Neural cell (in vitro differentiated cells): Measurements from ENCODE around the gene LRIG1. TPM values are rescaled to one million over a fixed set of nuclear protein-coding genes. Genes with fewer than 3 reads are reported as not detected.

Experiments used
- H2AFZ ChIP-seq: fragments of 200-600, 300-800 bp; sonication (generic), shearing (Covaris generic); 2 replicates; pipeline ENCODE4 v1.6.0; 2014; ENCODE audit warnings: low read depth, mild to moderate bottlenecking, antibody characterized with exemption, low read length, moderate library complexity
- H3F3A ChIP-seq: fragments of 200-600 bp; shearing (Covaris generic); 2 replicates; pipeline ENCODE4 v1.6.1; 2016; ENCODE audit warnings: mild to moderate bottlenecking, moderate library complexity, mixed read lengths, antibody characterized with exemption, low read length; ENCODE audit not compliant: insufficient read depth, poor library complexity, severe bottlenecking
- H3K27ac ChIP-seq: fragments of 200-600, 300-800 bp; sonication (generic), shearing (Covaris generic); 2 replicates; pipeline ENCODE4 v1.5.1; 2014; ENCODE audit warnings: mild to moderate bottlenecking, low read length, moderate library complexity
- H3K27me3 ChIP-seq: fragments of 300-800, 200-600 bp; sonication (generic), shearing (Covaris generic); 2 replicates; pipeline ENCODE4 v1.6.0; 2014; ENCODE audit warnings: mild to moderate bottlenecking, low read depth, low read length, moderate library complexity; ENCODE audit not compliant: insufficient read depth
- H3K36me3 ChIP-seq: fragments of 300-800, 200-600 bp; sonication (generic), shearing (Covaris generic); 2 replicates; pipeline ENCODE4 v1.5.1; 2014; ENCODE audit warnings: mild to moderate bottlenecking, antibody characterized with exemption, low read length, moderate library complexity; ENCODE audit not compliant: insufficient read depth
- H3K4me2 ChIP-seq: fragments of 300-800, 200-600 bp; sonication (generic), shearing (Covaris generic); 2 replicates; pipeline ENCODE4 v1.6.0; 2014; ENCODE audit warnings: mild to moderate bottlenecking, low read length
- H3K4me3 ChIP-seq: fragments of 300-800, 200-600 bp; sonication (generic), shearing (Covaris generic); 2 replicates; pipeline ENCODE4 v1.5.1; 2014; ENCODE audit warnings: mild to moderate bottlenecking, low read length, moderate library complexity
- H3K79me2 ChIP-seq: fragments of 200-600 bp; shearing (Covaris generic); replicated peaks from 2 replicates; pipeline ENCODE4 v1.6.0; 2014; ENCODE audit warnings: mild to moderate bottlenecking, low read length, moderate library complexity; ENCODE audit not compliant: insufficient read depth
- H3K9ac ChIP-seq: fragments of 300-800, 200-600 bp; sonication (generic), shearing (Covaris generic); 2 replicates; pipeline ENCODE4 v1.6.1; 2016; ENCODE audit warnings: mild to moderate bottlenecking, low read length, mixed read lengths
- H3K9me2 ChIP-seq: fragments of 200-600 bp; shearing (Covaris generic); 2 replicates; pipeline ENCODE4 v1.6.1; 2016; ENCODE audit warnings: mild to moderate bottlenecking, low read length, mixed read lengths; ENCODE audit not compliant: insufficient read depth
- H3K9me3 ChIP-seq: fragments of 200-600, 300-800 bp; sonication (generic), shearing (Covaris generic); 2 replicates; pipeline ENCODE4 v1.6.1; 2016; ENCODE audit warnings: mild to moderate bottlenecking, mixed run types, low read length, moderate library complexity, mixed read lengths
- H4K20me1 ChIP-seq: fragments of 200-600 bp; shearing (Covaris generic); 2 replicates; pipeline ENCODE4 v1.6.1; 2016; ENCODE audit warnings: mild to moderate bottlenecking, mixed run types; ENCODE audit not compliant: insufficient read depth
- EP300 ChIP-seq: fragments of 450-650 bp; conservative IDR thresholded peaks from 2 replicates; pipeline ENCODE4 v1.6.1; 2014; ENCODE audit warnings: antibody characterized with exemption, mild to moderate bottlenecking, moderate library complexity; ENCODE audit not compliant: poor library complexity, severe bottlenecking
- EZH2 ChIP-seq: fragments of 200-600, 300-800 bp; shearing (Covaris generic), sonication (generic); IDR thresholded peaks from 2 replicates; pipeline ENCODE4 v1.6.1; 2014; ENCODE audit warnings: antibody characterized with exemption, low read length, borderline replicate concordance, mild to moderate bottlenecking; ENCODE audit not compliant: insufficient read depth, poor library complexity, severe bottlenecking
- MXI1 ChIP-seq: fragments of 450-650 bp; conservative IDR thresholded peaks from 2 replicates; pipeline ENCODE4 v1.6.1; 2014; ENCODE audit warnings: antibody characterized with exemption, mild to moderate bottlenecking; ENCODE audit not compliant: poor library complexity, severe bottlenecking
- POLR2AphosphoS5 ChIP-seq: IDR thresholded peaks from 2 replicates; pipeline ENCODE4 v1.6.1; 2012
- RAD21 ChIP-seq: fragments of 450-650 bp; conservative IDR thresholded peaks from 2 replicates; pipeline ENCODE4 v1.6.1; 2014; ENCODE audit warnings: antibody characterized with exemption, mild to moderate bottlenecking, moderate library complexity
- SMC3 ChIP-seq: fragments of 450-650 bp; conservative IDR thresholded peaks from 2 replicates; pipeline ENCODE4 v1.6.1; 2014; ENCODE audit warnings: antibody characterized with exemption, mild to moderate bottlenecking, moderate library complexity; ENCODE audit not compliant: poor library complexity
- TAF1 ChIP-seq: IDR thresholded peaks from 2 replicates; pipeline ENCODE4 v1.6.1; 2012; ENCODE audit warnings: low read depth
- polyA plus RNA-seq: library from polyadenylated mRNA; depleted of rRNA; stranded (reverse); fragments of >200 nt; gene quantifications from 2 replicates; pipeline ENCODE4 v1.2.3, GENCODE V29; 2014
- TF ChIP-seq, protein P1 (sequence below): fragments of 450-650 bp; IDR thresholded peaks from 2 replicates; pipeline ENCODE4 v1.5.1; 2014; ENCODE audit warnings: antibody characterized with exemption, mild to moderate bottlenecking, moderate library complexity; ENCODE audit not compliant: poor library complexity, severe bottlenecking
- TF ChIP-seq, protein P2 (sequence below): IDR thresholded peaks from 2 replicates; pipeline ENCODE4 v1.6.1; 2012; ENCODE audit warnings: borderline replicate concordance

The LRIG1 gene
- polyA plus RNA-seq, 1 donor from 2014 or later: 7.1 TPM

DNA sequence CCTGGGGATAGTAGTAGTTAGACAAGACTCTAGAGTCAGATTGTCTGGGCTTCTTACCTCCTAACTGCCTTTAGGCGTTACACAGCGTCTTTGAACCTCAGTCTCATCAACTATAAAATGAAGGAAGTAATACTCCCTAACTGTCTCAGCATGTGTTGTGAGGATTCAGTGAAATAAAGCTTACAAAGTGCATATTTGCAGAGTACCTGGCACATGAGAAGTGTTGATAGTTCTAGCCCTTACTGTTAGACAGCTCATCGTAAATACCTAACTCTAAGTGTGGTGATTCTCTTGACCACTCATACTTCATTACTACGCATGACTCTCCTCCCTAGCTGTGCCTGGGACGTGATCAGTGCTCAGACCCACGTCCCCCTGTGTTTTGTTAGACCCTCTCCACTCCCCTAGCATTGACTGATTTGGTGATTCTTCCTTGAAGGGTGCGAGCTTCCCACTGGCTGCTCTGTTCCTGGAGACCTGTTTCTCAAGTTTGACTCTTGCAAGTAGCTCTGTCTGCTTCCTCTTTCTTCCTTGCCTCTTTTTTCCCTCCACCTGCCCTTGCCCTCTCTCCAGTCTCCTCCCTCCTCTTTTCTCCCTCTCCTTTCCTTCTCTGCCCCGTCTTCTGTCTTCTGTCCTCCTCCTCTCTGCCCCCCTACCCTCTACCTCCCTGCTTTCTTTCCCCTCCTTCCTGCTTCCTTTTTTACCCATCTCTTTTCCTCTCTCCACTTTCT is 155.8 kb downstream of the LRIG1 start:
- Histone ChIP-seq H4K20me1 (no peaks in the 10 kb centered on the region), H3K9ac (no peak overlapping the region), H3K27me3 (no peaks in the 10 kb centered on the region), H3K9me3 (no peaks in the 10 kb centered on the region), H3K4me3 (no peak overlapping the region), H3K27ac (no peak overlapping the region), H3K9me2 (no peaks in the 10 kb centered on the region), H2AFZ (no peak overlapping the region), H3K4me2 (no peak overlapping the region), H3F3A (no peaks in the 10 kb centered on the region), H3K36me3 (no peaks in the 10 kb centered on the region), H3K79me2 (no peaks in the 10 kb centered on the region)
- TF ChIP-seq, protein P1, sequence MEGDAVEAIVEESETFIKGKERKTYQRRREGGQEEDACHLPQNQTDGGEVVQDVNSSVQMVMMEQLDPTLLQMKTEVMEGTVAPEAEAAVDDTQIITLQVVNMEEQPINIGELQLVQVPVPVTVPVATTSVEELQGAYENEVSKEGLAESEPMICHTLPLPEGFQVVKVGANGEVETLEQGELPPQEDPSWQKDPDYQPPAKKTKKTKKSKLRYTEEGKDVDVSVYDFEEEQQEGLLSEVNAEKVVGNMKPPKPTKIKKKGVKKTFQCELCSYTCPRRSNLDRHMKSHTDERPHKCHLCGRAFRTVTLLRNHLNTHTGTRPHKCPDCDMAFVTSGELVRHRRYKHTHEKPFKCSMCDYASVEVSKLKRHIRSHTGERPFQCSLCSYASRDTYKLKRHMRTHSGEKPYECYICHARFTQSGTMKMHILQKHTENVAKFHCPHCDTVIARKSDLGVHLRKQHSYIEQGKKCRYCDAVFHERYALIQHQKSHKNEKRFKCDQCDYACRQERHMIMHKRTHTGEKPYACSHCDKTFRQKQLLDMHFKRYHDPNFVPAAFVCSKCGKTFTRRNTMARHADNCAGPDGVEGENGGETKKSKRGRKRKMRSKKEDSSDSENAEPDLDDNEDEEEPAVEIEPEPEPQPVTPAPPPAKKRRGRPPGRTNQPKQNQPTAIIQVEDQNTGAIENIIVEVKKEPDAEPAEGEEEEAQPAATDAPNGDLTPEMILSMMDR: no peak
- TF ChIP-seq SMC3 (no peak), MXI1 (no peak), TAF1 (no peak), RAD21 (no peak)

DNA sequence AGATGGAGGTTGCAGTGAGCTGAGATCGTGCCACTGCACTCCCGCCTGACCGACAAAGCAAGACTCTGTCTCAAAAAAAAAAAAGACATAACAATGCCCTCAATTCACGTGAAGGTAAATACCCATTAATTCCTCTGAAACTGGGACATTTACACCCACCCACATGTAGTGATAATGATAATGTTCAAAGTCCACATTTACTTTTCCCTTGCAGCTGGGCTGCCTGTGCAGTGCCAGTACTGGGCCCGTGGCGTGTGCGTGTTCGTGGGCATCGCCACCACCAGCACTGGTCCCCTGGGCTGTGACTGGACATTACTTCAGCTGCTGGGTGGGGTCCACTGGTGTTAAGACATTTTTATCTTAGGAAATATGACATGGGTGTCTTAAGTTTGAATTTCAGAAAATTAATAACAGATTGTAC is 156.4 kb downstream of the LRIG1 start:
- no peaks in the 10 kb centered on the region for H3K9me3 ChIP-seq
- H3K79me2 ChIP-seq: no peaks in the 10 kb centered on the region
- no peak overlapping the region for H3K4me2 ChIP-seq
- no peaks in the 10 kb centered on the region for H3K9me2 ChIP-seq
- H4K20me1 ChIP-seq: no peaks in the 10 kb centered on the region
- H3K9ac ChIP-seq: no peak overlapping the region
- H3K27ac ChIP-seq: no peak overlapping the region
- no peak for TF ChIP-seq MXI1
- no peak for TF ChIP-seq SMC3
- no peak for TF ChIP-seq POLR2AphosphoS5
- no peak for TF ChIP-seq EZH2
- no peak for TF ChIP-seq RAD21
- TF ChIP-seq EP300: no peak
- TF ChIP-seq, protein P1: no peak
- TF ChIP-seq, protein P2, sequence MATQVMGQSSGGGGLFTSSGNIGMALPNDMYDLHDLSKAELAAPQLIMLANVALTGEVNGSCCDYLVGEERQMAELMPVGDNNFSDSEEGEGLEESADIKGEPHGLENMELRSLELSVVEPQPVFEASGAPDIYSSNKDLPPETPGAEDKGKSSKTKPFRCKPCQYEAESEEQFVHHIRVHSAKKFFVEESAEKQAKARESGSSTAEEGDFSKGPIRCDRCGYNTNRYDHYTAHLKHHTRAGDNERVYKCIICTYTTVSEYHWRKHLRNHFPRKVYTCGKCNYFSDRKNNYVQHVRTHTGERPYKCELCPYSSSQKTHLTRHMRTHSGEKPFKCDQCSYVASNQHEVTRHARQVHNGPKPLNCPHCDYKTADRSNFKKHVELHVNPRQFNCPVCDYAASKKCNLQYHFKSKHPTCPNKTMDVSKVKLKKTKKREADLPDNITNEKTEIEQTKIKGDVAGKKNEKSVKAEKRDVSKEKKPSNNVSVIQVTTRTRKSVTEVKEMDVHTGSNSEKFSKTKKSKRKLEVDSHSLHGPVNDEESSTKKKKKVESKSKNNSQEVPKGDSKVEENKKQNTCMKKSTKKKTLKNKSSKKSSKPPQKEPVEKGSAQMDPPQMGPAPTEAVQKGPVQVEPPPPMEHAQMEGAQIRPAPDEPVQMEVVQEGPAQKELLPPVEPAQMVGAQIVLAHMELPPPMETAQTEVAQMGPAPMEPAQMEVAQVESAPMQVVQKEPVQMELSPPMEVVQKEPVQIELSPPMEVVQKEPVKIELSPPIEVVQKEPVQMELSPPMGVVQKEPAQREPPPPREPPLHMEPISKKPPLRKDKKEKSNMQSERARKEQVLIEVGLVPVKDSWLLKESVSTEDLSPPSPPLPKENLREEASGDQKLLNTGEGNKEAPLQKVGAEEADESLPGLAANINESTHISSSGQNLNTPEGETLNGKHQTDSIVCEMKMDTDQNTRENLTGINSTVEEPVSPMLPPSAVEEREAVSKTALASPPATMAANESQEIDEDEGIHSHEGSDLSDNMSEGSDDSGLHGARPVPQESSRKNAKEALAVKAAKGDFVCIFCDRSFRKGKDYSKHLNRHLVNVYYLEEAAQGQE: no peak
- no peak for TF ChIP-seq TAF1
- H3K4me3 ChIP-seq: no peak overlapping the region
- H2AFZ ChIP-seq: no peak overlapping the region
- no peaks in the 10 kb centered on the region for H3K36me3 ChIP-seq
- no peaks in the 10 kb centered on the region for H3K27me3 ChIP-seq
- H3F3A ChIP-seq: no peaks in the 10 kb centered on the region
